ENCODE data around the gene CDC16. TPM values are rescaled to one million over a fixed set of nuclear protein-coding genes. Genes with fewer than 3 reads are reported as not detected.
"Not testable (repeated sequence)": the region's sequence is repeated elsewhere in the genome, so short reads cannot be mapped to it uniquely, and the experiment has no call there.

Gene CDC16
- total RNA-seq, 1 donor from 2014 or later, result 73.8 TPM

GRCh38 chr13:114261328-114261965 is 26.8 kb downstream of the CDC16 start:
- intact Hi-C loops (cut with micrococcal nuclease), result no loop called here

GRCh38 chr13:114263578-114263977 is 28.9 kb downstream of the CDC16 start:
- intact Hi-C loops (cut with micrococcal nuclease), result no loop called here

- intact Hi-C loops (cut with micrococcal nuclease), result not testable (repeated sequence)
Measured at GRCh38 chr13:114264313-114264712, 29.6 kb downstream of the CDC16 start.

GRCh38 chr13:114264886-114265611 is 30.4 kb downstream of the CDC16 start:
- intact Hi-C loops (cut with micrococcal nuclease), result no loop called here

- intact Hi-C loops (cut with micrococcal nuclease), result no loop called here
Measured at GRCh38 chr13:114266241-114266640, 31.5 kb downstream of the CDC16 start.

GRCh38 chr13:114268344-114269280 is 33.9 kb downstream of the CDC16 start:
- intact Hi-C loops (cut with micrococcal nuclease), result no loop called here

- intact Hi-C loops (cut with micrococcal nuclease), result no loop called here
Measured at GRCh38 chr13:114269281-114269770, 34.6 kb downstream of the CDC16 start.

- intact Hi-C loops (cut with micrococcal nuclease), result no loop called here
Measured at GRCh38 chr13:114272977-114273376, 38.3 kb downstream of the CDC16 start.

GRCh38 chr13:114275304-114275703 is 40.6 kb downstream of the CDC16 start:
- intact Hi-C loops (cut with micrococcal nuclease), result no loop called here

GRCh38 chr13:114279146-114279545 is 44.4 kb downstream of the CDC16 start:
- intact Hi-C loops (cut with micrococcal nuclease), result no loop called here

- intact Hi-C loops (cut with micrococcal nuclease), result loop anchor here (2.0 kb wide), 1 partner anchor 45 kb away; the partner anchor contains the start of gene CDC16
Measured at GRCh38 chr13:114279758-114280355, 45.2 kb downstream of the CDC16 start.

GRCh38 chr13:114281351-114282040 is 46.8 kb downstream of the CDC16 start, which contains the start of gene UPF3A:
UPF3A (plus strand) TSS chr13:114281601; CDS start chr13:114281640, 39 bp downstream.
- intact Hi-C loops (cut with micrococcal nuclease), result loop anchor here (1.0 to 2.0 kb wide), 3 partner anchors 33 to 464 kb away; partner anchors contain the start of genes CDC16 and CHAMP1

GRCh38 chr13:114282041-114282670 is 47.5 kb downstream of the CDC16 start:
- intact Hi-C loops (cut with micrococcal nuclease), result no loop called here

- intact Hi-C loops (cut with micrococcal nuclease), result no loop called here
Measured at GRCh38 chr13:114283576-114283975, 48.9 kb downstream of the CDC16 start.

- intact Hi-C loops (cut with micrococcal nuclease), result no loop called here
Measured at GRCh38 chr13:114284680-114285079, 50.0 kb downstream of the CDC16 start.

- intact Hi-C loops (cut with micrococcal nuclease), result no loop called here
Measured at GRCh38 chr13:114285166-114285808, 50.6 kb downstream of the CDC16 start.

- intact Hi-C loops (cut with micrococcal nuclease), result no loop called here
Measured at GRCh38 chr13:114286808-114287207, 52.1 kb downstream of the CDC16 start.

GRCh38 chr13:114288157-114288591 is 53.5 kb downstream of the CDC16 start:
- intact Hi-C loops (cut with micrococcal nuclease), result no loop called here

GRCh38 chr13:114296448-114296847 is 61.8 kb downstream of the CDC16 start:
- intact Hi-C loops (cut with micrococcal nuclease), result no loop called here

All from T-helper 2 cell treated with Interferon-gamma antibody and Interleukin-4, amounts not matched to agents 100 ng/mL and 5 ng/mL, for 36 hours (primary cell).